Right lobe of liver (tissue), 4 donors: ENCODE data around the gene LIN9.

ENCODE experiments used
- CTCF ChIP-seq, 4 donors: fragments of 200-600 bp in 3 of 4; fragments of 450-650 bp in 1 of 4; IDR thresholded peaks; one replicate each; pipeline versions ENCODE4 v1.5.1 to v1.8.0; 2016 to 2022; ENCODE audit warnings: antibody characterized with exemption in 4 of 4, mild to moderate bottlenecking in 2 of 4
- POLR2A ChIP-seq: fragments of 450-650 bp; IDR thresholded peaks from one replicate; pipeline ENCODE4 v1.6.1; 2017; ENCODE audit warnings: antibody characterized with exemption, mild to moderate bottlenecking
- donor health status: DM: no; HTN: no; CAD: no.
- donor health status: DM: no; HTN: no; CAD: no.
- donor health status: DM: no; HTN: yes; CAD: no.

- TF ChIP-seq POLR2A (no peak), CTCF (IDR thresholded peaks at IDR 0.05) (no peak)
Measured at GRCh38 chr1:226253933-226254332, 55.0 kb downstream of the LIN9 start.
